ENCODE results near the gene RPIA.

The RPIA gene

GRCh38 chr2:88686320-88686719 lies 5.2 kb upstream of the RPIA start:
- no peak for TF ChIP-seq CTCF (IDR thresholded peaks at IDR 0.05; ENCODE audit: low read depth, low read length)
- TF ChIP-seq POLR2A (IDR thresholded peaks at IDR 0.05; ENCODE audit: extremely low read depth, insufficient read length), result no peak
- no peak for TF ChIP-seq MAX (IDR thresholded peaks at IDR 0.05; ENCODE audit: low read depth, low read length)
- no peak for TF ChIP-seq MYC (IDR thresholded peaks at IDR 0.05; ENCODE audit: low read depth, low read length)
- DNase-seq (ENCODE audit: low read depth), result no peak
- H3K4me3 ChIP-seq (ENCODE audit: low read depth, low read length), result no peak overlapping the region

GRCh38 chr2:88687384-88687783 lies 4.1 kb upstream of the RPIA start:
- TF ChIP-seq MAX (IDR thresholded peaks at IDR 0.05; ENCODE audit: low read depth, low read length) (no peak), MYC (IDR thresholded peaks at IDR 0.05; ENCODE audit: low read depth, low read length) (no peak), CTCF (IDR thresholded peaks at IDR 0.05; ENCODE audit: low read depth, low read length) (no peak), POLR2A (IDR thresholded peaks at IDR 0.05; ENCODE audit: extremely low read depth, insufficient read length) (no peak)
- H3K4me3 ChIP-seq (ENCODE audit: low read depth, low read length), result no peak overlapping the region
- DNase-seq (ENCODE audit: low read depth), result no peak

- H3K4me3 ChIP-seq (ENCODE audit: low read depth, low read length), result peak overlapping the region; percentile 97
- no peak for DNase-seq (ENCODE audit: low read depth)
- TF ChIP-seq POLR2A (IDR thresholded peaks at IDR 0.05; ENCODE audit: extremely low read depth, insufficient read length) (no peak), MYC (IDR thresholded peaks at IDR 0.05; ENCODE audit: low read depth, low read length) (no peak), CTCF (IDR thresholded peaks at IDR 0.05; ENCODE audit: low read depth, low read length) (no peak), MAX (IDR thresholded peaks at IDR 0.05; ENCODE audit: low read depth, low read length) (no peak)
These were observed 708 bp upstream of the RPIA start for GRCh38 chr2:88690591-88691338.

- peak; percentile 73 for DNase-seq (ENCODE audit: low read depth)
These were observed 714 bp downstream of the RPIA start for GRCh38 chr2:88692187-88692586.

GRCh38 chr2:88693911-88694414 lies 2.5 kb downstream of the RPIA start:
- TF ChIP-seq MYC (IDR thresholded peaks at IDR 0.05; ENCODE audit: low read depth, low read length), result no peak
- no peak for TF ChIP-seq CTCF (IDR thresholded peaks at IDR 0.05; ENCODE audit: low read depth, low read length)
- TF ChIP-seq MAX (IDR thresholded peaks at IDR 0.05; ENCODE audit: low read depth, low read length), result no peak
- TF ChIP-seq POLR2A (IDR thresholded peaks at IDR 0.05; ENCODE audit: extremely low read depth, insufficient read length), result no peak
- DNase-seq (ENCODE audit: low read depth), result peak; percentile 12
- H3K4me3 ChIP-seq (ENCODE audit: low read depth, low read length), result no peak overlapping the region

More at GRCh38 chr2:88692187-88692586, 714 bp downstream of the RPIA start:
- TF ChIP-seq CTCF (IDR thresholded peaks at IDR 0.05; ENCODE audit: low read depth, low read length) (no peak), POLR2A (IDR thresholded peaks at IDR 0.05; ENCODE audit: extremely low read depth, insufficient read length) (no peak)
- H3K4me3 ChIP-seq (ENCODE audit: low read depth, low read length), result peak overlapping the region; percentile 92
